Fibroblast of mammary gland (primary cell): ENCODE measurements around the gene PLPP7.
"Not testable (repeated sequence)": the region's sequence is repeated elsewhere in the genome, so short reads cannot be mapped to it uniquely, and the experiment has no call there.

Experiments used
- DNase-seq: peaks from one replicate; pipeline ENCODE4 v3.0.0-alpha.2; 2010; ENCODE audit warnings: low read depth
- H3K4me3 ChIP-seq: 2 replicates; pipeline ENCODE4 v1.5.1; 2011; ENCODE audit warnings: low read depth, mild to moderate bottlenecking, low read length, moderate library complexity; ENCODE audit not compliant: control insufficient read depth
- TF ChIP-seq, protein P1 (sequence below): conservative IDR thresholded peaks from 2 replicates; pipeline ENCODE4 v1.5.1; 2011; ENCODE audit warnings: low read depth, low read length, inconsistent platforms; ENCODE audit not compliant: control insufficient read depth, insufficient read depth

Gene PLPP7

DNA sequence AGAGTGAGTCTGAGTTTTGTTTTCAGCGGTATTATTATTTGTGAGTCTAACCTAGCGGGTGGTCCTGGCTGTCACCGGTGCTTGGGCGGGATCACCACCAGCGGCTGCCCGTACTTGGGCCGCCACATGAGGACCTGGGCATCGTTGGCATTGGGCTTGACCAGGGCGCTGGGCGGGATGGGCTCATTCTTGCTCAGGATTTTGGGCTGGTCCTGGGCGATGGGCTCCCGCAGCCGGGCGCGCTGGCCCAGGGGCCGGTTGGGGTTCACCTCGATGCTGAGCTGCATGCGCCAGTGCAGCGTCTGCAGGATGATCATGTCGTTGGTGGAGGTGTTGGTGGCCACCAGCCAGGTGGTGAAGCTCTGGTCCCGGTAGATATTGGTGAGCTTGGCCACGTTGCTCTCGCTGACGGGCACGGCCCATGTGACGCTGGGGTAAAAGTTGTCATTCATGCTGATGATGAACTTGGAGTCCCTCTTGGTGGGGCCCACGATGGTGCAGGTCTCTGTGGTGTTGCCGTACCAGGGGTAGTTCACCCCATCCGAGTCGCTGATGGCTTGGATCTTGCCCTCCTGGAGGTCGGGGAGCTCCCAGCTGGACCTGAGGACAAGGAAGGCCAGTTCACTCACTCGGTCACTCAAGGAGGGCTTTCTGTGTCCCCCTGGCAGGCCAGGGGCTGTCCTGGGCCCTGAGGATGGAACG lies 28.6 kb upstream of the PLPP7 start:
- H3K4me3 ChIP-seq, result no peak overlapping the region
- DNase-seq, result no peak
- TF ChIP-seq, protein P1, sequence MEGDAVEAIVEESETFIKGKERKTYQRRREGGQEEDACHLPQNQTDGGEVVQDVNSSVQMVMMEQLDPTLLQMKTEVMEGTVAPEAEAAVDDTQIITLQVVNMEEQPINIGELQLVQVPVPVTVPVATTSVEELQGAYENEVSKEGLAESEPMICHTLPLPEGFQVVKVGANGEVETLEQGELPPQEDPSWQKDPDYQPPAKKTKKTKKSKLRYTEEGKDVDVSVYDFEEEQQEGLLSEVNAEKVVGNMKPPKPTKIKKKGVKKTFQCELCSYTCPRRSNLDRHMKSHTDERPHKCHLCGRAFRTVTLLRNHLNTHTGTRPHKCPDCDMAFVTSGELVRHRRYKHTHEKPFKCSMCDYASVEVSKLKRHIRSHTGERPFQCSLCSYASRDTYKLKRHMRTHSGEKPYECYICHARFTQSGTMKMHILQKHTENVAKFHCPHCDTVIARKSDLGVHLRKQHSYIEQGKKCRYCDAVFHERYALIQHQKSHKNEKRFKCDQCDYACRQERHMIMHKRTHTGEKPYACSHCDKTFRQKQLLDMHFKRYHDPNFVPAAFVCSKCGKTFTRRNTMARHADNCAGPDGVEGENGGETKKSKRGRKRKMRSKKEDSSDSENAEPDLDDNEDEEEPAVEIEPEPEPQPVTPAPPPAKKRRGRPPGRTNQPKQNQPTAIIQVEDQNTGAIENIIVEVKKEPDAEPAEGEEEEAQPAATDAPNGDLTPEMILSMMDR, result no peak

DNA sequence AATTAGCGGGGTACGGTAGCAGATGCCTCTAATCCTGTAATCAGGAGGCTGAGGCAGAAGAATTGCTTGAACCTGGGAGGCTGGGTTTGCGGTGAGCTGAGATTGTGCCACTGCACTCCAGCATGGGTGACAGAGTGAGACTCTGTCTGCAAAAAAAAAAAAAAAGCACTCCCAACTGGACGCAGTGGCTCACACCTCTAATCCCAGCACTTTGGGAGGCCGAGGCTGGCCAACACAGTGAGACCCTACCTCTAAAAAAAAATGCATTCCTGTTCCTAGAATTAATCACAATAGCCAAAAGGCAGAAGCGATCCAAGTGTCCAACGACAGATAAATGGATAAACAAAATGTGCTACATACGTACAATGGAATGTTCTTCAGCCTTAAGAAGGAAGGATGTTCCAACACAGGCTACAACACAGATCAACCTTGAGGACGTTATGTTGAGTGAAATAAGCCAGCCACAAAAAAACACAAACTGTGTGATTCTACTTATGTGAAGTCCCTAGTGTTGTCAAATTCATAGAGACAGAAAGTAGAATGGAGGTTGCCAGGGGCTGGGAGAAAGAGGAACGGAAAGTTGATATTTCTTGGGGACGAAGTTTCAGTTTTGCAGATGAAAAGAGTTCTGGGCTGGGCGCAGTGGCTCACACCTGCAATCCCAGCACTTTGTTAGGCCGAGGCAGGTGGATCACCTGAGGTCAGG lies 27.0 kb upstream of the PLPP7 start:
- no peak for DNase-seq
- TF ChIP-seq, protein P1, result no peak
- H3K4me3 ChIP-seq, result no peak overlapping the region

GRCh38 chr9:131263033-131263343 lies 26.5 kb upstream of the PLPP7 start:
- DNase-seq, H3K4me3 ChIP-seq: not testable (repeated sequence)

- no peak overlapping the region for H3K4me3 ChIP-seq
- TF ChIP-seq, protein P1, result no peak
- DNase-seq, result no peak
Measured at GRCh38 chr9:131263701-131264100, 25.8 kb upstream of the PLPP7 start.

DNA sequence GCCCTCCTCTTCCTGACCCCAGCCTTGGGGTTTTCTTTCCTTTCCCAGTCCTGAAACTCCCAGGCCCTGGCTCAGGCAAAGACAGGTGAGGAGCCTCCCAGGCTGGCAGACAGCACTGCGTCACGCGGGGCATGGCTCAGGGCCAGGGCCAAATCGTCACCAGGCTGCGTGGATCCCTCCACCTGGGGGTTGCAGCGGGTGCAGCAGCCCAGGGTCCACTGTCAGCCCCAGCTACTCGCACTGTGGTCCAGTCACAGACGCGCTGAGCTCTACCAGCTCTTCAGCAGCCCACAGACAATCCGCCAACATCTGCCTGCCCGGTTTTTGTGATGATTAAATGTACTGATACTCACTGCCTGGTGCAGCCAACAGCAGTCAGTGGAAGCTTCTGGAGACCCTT lies 25.3 kb upstream of the PLPP7 start:
- H3K4me3 ChIP-seq, result no peak overlapping the region
- TF ChIP-seq, protein P1, result no peak
- DNase-seq, result no peak

DNA sequence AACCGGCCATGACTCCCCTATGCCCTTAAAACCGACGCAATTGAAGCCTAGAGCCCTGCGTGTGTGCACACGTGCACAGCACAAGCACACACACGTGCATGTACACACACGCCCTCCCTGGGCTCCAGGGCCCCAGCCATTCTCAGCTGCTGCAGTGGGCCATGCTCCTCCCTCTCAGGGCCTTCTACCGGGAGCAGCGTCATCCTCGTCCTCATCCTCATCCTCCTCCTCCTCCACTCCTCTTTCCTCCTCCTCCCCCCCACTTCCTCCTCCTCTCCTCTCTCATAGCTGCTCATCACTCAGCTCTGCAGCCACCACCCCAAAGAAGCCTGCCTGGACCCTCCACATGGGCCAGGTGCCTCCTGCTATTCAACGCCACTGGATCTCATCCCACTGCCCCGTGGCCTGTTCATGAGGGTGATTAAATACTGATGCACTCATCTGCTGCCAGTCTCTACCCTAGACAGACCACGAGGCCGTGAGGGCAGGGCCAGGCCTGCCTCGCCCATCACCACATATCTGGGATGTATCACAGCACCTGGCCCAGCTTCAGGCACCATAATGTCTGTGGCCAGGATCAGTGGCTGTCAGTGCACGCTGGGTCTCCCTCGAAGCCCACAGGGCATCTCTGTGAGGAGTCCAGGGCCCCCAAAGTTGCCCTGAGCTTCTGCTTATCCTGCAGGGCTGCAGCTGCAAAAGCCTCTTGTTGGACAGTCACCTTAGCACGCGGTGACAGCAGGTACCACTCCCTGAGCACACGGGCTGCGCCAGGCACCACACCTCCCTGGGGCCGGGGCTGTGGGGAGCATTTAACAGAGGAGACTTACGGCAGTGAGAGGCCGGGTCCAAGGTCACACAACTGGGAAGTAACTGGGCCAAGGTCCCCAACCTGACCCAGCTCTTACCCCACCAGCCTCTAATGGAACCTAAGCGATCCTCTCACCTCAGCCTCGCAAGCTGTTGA lies 23.0 kb upstream of the PLPP7 start:
- TF ChIP-seq, protein P1, result no peak
- DNase-seq, result peak; percentile 28
- no peak overlapping the region for H3K4me3 ChIP-seq
